NOMO-1 treated with dmso at 0.1 percent for 144 hours (cell line): ENCODE data around the gene DLG1.

Source experiments
- DNase-seq: peaks from one replicate; lab custom pipeline; 2025; ENCODE audit not compliant: unreplicated experiment; lab: John Stamatoyannopoulos, UW

DLG1 gene

GRCh38 chr3:197248341-197248740 lies 50.1 kb downstream of the DLG1 start:
- DNase-seq, result no peak

- no peak for DNase-seq
Measured at GRCh38 chr3:197244751-197245150, 53.7 kb downstream of the DLG1 start.

- DNase-seq, result no peak
Measured at GRCh38 chr3:197242784-197243432, 55.5 kb downstream of the DLG1 start.

GRCh38 chr3:197241173-197241572 lies 57.2 kb downstream of the DLG1 start:
- no peak for DNase-seq

GRCh38 chr3:197239857-197240256 lies 58.6 kb downstream of the DLG1 start:
- DNase-seq, result no peak

GRCh38 chr3:197238842-197239241 lies 59.6 kb downstream of the DLG1 start:
- DNase-seq, result no peak

- DNase-seq, result no peak
Measured at GRCh38 chr3:197237897-197238296, 60.5 kb downstream of the DLG1 start.

- DNase-seq, result no peak
Measured at GRCh38 chr3:197236362-197236761, 62.0 kb downstream of the DLG1 start.

GRCh38 chr3:197234947-197235914 lies 63.2 kb downstream of the DLG1 start:
- no peak for DNase-seq

GRCh38 chr3:197231321-197231720 lies 67.1 kb downstream of the DLG1 start:
- DNase-seq, result no peak

- DNase-seq, result no peak
Measured at GRCh38 chr3:197229836-197230235, 68.6 kb downstream of the DLG1 start.

GRCh38 chr3:197229178-197229577 lies 69.2 kb downstream of the DLG1 start:
- DNase-seq, result no peak

- no peak for DNase-seq
Measured at GRCh38 chr3:197227780-197228574, 70.4 kb downstream of the DLG1 start.

- DNase-seq, result no peak
Measured at GRCh38 chr3:197226179-197226578, 72.2 kb downstream of the DLG1 start.

GRCh38 chr3:197225579-197225978 lies 72.8 kb downstream of the DLG1 start:
- no peak for DNase-seq

- no peak for DNase-seq
Measured at GRCh38 chr3:197224034-197224444, 74.4 kb downstream of the DLG1 start.

GRCh38 chr3:197222937-197223370 lies 75.5 kb downstream of the DLG1 start:
- no peak for DNase-seq

GRCh38 chr3:197219619-197220018 lies 78.8 kb downstream of the DLG1 start:
- no peak for DNase-seq

- no peak for DNase-seq
Measured at GRCh38 chr3:197218210-197218609, 80.2 kb downstream of the DLG1 start.

GRCh38 chr3:197216914-197217313 lies 81.5 kb downstream of the DLG1 start:
- no peak for DNase-seq

GRCh38 chr3:197216169-197216860 lies 82.1 kb downstream of the DLG1 start:
- no peak for DNase-seq
